Measurements from ENCODE around the gene HBS1L.

GRCh38 chr6:134920422-134920821 is 134.2 kb downstream of the HBS1L start:
- TF ChIP-seq CTCF (IDR thresholded peaks at IDR 0.05): no peak
- no peak for TF ChIP-seq POLR2A (IDR thresholded peaks at IDR 0.05)
